Suppressor macrophage (primary cell): Measurements from ENCODE around the gene CCL23.

Source experiments
- DNase-seq, 4 experiments: peaks; one replicate each; pipeline ENCODE4 v3.0.0-alpha.2; 2020 to 2022

The CCL23 gene

DNA sequence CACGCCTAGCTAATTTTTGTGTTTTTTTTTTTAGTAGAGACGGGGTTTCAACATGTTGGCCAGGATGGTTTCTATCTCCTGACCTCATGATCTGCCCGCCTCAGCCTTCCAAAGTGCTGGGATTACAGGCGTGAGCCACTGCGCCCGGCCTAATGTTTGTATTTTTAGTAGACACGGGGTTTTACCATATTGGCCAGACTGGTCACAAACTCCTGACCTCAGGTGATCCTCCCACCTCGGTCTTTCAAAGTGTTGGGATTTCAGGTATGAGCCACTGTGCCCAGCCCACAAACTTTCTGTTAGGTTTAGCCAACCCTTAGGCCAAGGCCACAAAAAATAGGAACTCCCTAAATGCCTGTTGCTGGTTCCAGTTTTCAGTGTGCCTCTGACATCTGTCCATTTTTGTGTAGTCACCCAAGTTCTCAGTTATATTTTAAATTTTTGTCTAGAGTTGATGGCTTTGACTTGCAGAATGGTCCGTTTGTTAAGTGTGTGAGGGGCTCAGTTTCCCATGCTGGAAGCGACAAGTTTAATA lies 49.2 kb downstream of the CCL23 start:
- DNase-seq: no peak

DNA sequence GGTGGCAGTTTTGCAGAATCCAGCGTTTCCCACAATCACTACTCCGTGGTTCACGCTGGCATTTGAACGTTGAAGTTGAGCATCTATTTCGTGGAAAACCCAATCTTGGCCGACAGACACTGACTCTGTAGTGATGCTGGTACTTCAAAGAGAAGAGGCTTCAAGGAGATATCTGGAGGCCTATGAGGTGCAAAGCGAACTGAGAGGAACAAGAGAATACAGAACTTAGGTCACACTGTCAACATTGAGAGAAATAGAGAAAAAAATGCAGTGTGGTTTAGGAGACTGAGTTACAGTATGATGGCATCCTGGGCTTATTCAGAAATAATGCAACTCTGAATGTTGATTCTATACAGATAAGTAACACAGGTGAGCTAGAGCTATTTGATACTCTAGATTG lies 52.5 kb downstream of the CCL23 start:
- no peak for DNase-seq

DNA sequence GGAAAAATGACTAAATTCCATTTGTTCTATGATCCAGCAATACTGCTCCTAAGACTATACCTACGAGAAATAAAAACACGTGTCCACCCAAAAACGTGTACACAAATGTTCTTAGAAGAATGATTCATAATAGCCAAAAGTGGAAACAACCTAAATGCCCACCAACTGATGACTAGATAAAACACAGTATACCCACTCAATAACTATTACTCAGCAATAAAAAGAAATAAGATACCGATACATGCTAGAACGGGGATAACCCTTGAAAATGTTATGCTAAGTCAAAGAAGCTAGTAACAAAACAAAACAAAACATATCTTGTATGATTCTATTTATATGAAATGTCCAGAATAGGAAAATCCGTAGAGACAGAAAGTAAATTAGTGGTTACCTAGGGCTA lies 54.1 kb downstream of the CCL23 start:
- no peak for DNase-seq
